DND-41 (cell line): Measurements from ENCODE around the gene AEBP2.

Experiments
- ATAC-seq: fragments of 200-7000 bp; cut with Tn5 transposase; 3 replicates; pipeline ENCODE4 v1.9.1; 2021; ENCODE audit warnings: low read depth; ENCODE audit not compliant: insufficient read depth
- DNase-seq: peaks from one replicate; pipeline ENCODE4 v3.0.0-alpha.2; 2020
- H2AFZ ChIP-seq: 2 replicates; pipeline ENCODE4 v1.6.0; 2012; ENCODE audit warnings: low read depth, low read length
- H3K27ac ChIP-seq: 2 replicates; pipeline ENCODE4 v1.5.1; 2012; ENCODE audit warnings: low read length, inconsistent platforms
- H3K27me3 ChIP-seq: fragments of 200-600 bp; sonication (generic); 2 replicates; pipeline ENCODE4 v1.6.0; 2012; ENCODE audit warnings: low read length, mild to moderate bottlenecking, inconsistent platforms; ENCODE audit not compliant: insufficient read depth, poor library complexity
- H3K36me3 ChIP-seq: 2 replicates; pipeline ENCODE4 v1.5.1; 2012; ENCODE audit warnings: low read length, inconsistent platforms; ENCODE audit not compliant: insufficient read depth
- H3K4me1 ChIP-seq: 2 replicates; pipeline ENCODE4 v1.5.1; 2012; ENCODE audit warnings: mild to moderate bottlenecking, low read length; ENCODE audit not compliant: insufficient read depth
- H3K4me2 ChIP-seq: 2 replicates; pipeline ENCODE4 v1.6.0; 2012; ENCODE audit warnings: mild to moderate bottlenecking, moderate library complexity, low read length, inconsistent platforms; ENCODE audit not compliant: insufficient read depth
- H3K4me3 ChIP-seq, 2 experiments: fragments of 200-600 bp in 1 of 2; shearing (Covaris generic) in 1 of 2; 2 replicates each; pipeline ENCODE4 v1.5.1; 2012 to 2016; ENCODE audit warnings: inconsistent platforms in 2 of 2, low read length in 2 of 2, mild to moderate bottlenecking in 2 of 2, low read depth in 1 of 2, moderate library complexity in 1 of 2
- H3K79me2 ChIP-seq: 2 replicates; pipeline ENCODE4 v1.6.0; 2012; ENCODE audit warnings: low read length, inconsistent platforms; ENCODE audit not compliant: insufficient read depth
- H3K9ac ChIP-seq: 2 replicates; pipeline ENCODE4 v1.6.0; 2012; ENCODE audit warnings: low read depth, mild to moderate bottlenecking, inconsistent platforms, low read length, moderate library complexity
- H3K9me3 ChIP-seq: 2 replicates; pipeline ENCODE4 v1.5.1; 2012; ENCODE audit warnings: low read length, moderate library complexity, mild to moderate bottlenecking, inconsistent platforms; ENCODE audit not compliant: insufficient read depth, severe bottlenecking
- H4K20me1 ChIP-seq: 2 replicates; pipeline ENCODE4 v1.6.0; 2012; ENCODE audit warnings: low read length; ENCODE audit not compliant: insufficient read depth
- CTCF ChIP-seq: IDR thresholded peaks from 2 replicates; pipeline ENCODE4 v1.5.1; 2012; ENCODE audit warnings: borderline replicate concordance, low read length, moderate library complexity, mild to moderate bottlenecking; ENCODE audit not compliant: poor library complexity, severe bottlenecking; ENCODE audit errors: extremely low read depth
- EZH2 ChIP-seq: IDR thresholded peaks from 3 replicates; pipeline ENCODE4 v1.6.1; 2012; ENCODE audit warnings: borderline replicate concordance, low read depth, mild to moderate bottlenecking, moderate library complexity, low read length, inconsistent platforms; ENCODE audit not compliant: severe bottlenecking

The AEBP2 gene

DNA sequence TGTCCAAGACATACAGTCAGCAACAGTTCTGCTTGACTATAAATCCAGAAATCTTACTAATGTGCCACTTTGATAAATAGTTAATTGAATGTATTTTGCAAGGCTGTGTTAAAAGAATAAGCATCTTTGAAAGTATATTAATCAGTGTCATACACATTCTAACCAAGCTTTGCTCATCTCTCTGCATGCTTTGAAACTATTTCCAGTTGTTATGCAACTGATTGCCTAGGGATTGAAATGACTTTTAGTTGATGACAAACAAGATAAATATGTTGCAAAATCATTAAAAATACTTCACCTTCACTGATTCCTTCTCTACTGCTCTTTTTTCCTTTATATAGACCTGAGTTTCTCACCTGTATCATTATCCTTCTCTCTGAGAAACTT lies 91.3 kb downstream of the AEBP2 start:
- Histone ChIP-seq H4K20me1 (peaks cover under 1% of the 10 kb centered on the region; the same call in 1 of the 2 replicates), H3K79me2 (no peaks in the 10 kb centered on the region), H3K27me3 (no peaks in the 10 kb centered on the region), H3K27ac (no peak overlapping the region), H3K4me2 (no peak overlapping the region), H3K4me1 (no peaks in the 10 kb centered on the region), H3K9ac (no peak overlapping the region), H3K4me3 (no peak overlapping the region), H3K9me3 (peaks cover 6% of the 10 kb centered on the region), H3K36me3 (peaks cover 4% of the 10 kb centered on the region), H2AFZ (no peak overlapping the region)
- no peak for ATAC-seq
- DNase-seq = no peak
- no peak for TF ChIP-seq EZH2
- TF ChIP-seq CTCF = no peak

- TF ChIP-seq CTCF (no peak), EZH2 (no peak)
- Histone ChIP-seq H3K27ac (no peak overlapping the region), H3K9ac (no peak overlapping the region), H3K79me2 (no peaks in the 10 kb centered on the region), H3K36me3 (no peaks in the 10 kb centered on the region), H3K27me3 (no peaks in the 10 kb centered on the region), H3K9me3 (peaks cover 13% of the 10 kb centered on the region), H3K4me1 (no peaks in the 10 kb centered on the region), H3K4me3 (no peak overlapping the region), H2AFZ (no peak overlapping the region), H4K20me1 (no peaks in the 10 kb centered on the region), H3K4me2 (no peak overlapping the region)
- DNase-seq (no peak), ATAC-seq (no peak)
These were observed 94.3 kb downstream of the AEBP2 start for GRCh38 chr12:19533567-19533966.

- Histone ChIP-seq H3K4me2 (no peak overlapping the region), H3K9ac (no peak overlapping the region), H3K4me3 (no peak overlapping the region), H3K9me3 (peaks cover 13% of the 10 kb centered on the region), H3K4me1 (no peaks in the 10 kb centered on the region), H2AFZ (no peak overlapping the region), H3K27me3 (no peaks in the 10 kb centered on the region), H3K79me2 (no peaks in the 10 kb centered on the region), H3K36me3 (no peaks in the 10 kb centered on the region), H4K20me1 (no peaks in the 10 kb centered on the region), H3K27ac (no peak overlapping the region)
- ATAC-seq = no peak
- DNase-seq = no peak
- TF ChIP-seq EZH2 = no peak
- TF ChIP-seq CTCF = no peak
These were observed 99.8 kb downstream of the AEBP2 start for GRCh38 chr12:19539071-19539470.

GRCh38 chr12:19539836-19540235 lies 100.5 kb downstream of the AEBP2 start:
- ATAC-seq = no peak
- no peak overlapping the region for H3K27ac ChIP-seq
- H2AFZ ChIP-seq = no peak overlapping the region
- H3K4me2 ChIP-seq = no peak overlapping the region
- H3K4me1 ChIP-seq = no peaks in the 10 kb centered on the region
- no peak for DNase-seq
- TF ChIP-seq EZH2 (no peak), CTCF (no peak)
- H3K9me3 ChIP-seq = peaks cover 13% of the 10 kb centered on the region
- no peaks in the 10 kb centered on the region for H3K36me3 ChIP-seq
- no peaks in the 10 kb centered on the region for H3K27me3 ChIP-seq
- no peak overlapping the region for H3K4me3 ChIP-seq
- H3K9ac ChIP-seq = no peak overlapping the region
- H3K79me2 ChIP-seq = no peaks in the 10 kb centered on the region
- no peaks in the 10 kb centered on the region for H4K20me1 ChIP-seq
